Right cardiac atrium (tissue), 5 donors: Measurements from ENCODE around the gene PABPN1. TPM values are rescaled to one million over a fixed set of nuclear protein-coding genes. Genes with fewer than 3 reads are reported as not detected.

Experiments
- ATAC-seq, 2 donors: fragments of 200-7000 bp; cut with Tn5 transposase; one replicate each; pipeline versions ENCODE4 v1.8.0 to v1.9.1; 2020; ENCODE audit warnings: moderate library complexity in 2 of 2, mild to moderate bottlenecking in 1 of 2
- DNase-seq, 3 donors: peaks; one replicate each; pipeline ENCODE4 v3.0.0-alpha.2; 2020
- H3K27ac ChIP-seq: one replicate; pipeline ENCODE4 v1.5.1; 2013; ENCODE audit warnings: mild to moderate bottlenecking, low read length, control low read depth, moderate library complexity
- H3K27me3 ChIP-seq: one replicate; pipeline ENCODE4 v1.6.1; 2013; ENCODE audit not compliant: control insufficient read depth, insufficient read depth
- H3K4me1 ChIP-seq: one replicate; pipeline ENCODE4 v1.6.1; 2013; ENCODE audit warnings: low read length; ENCODE audit not compliant: control insufficient read depth, insufficient read depth
- H3K4me3 ChIP-seq: one replicate; pipeline ENCODE4 v1.5.1; 2013; ENCODE audit warnings: low read length, control low read depth
- H3K9me3 ChIP-seq: one replicate; pipeline ENCODE4 v1.6.1; 2013; ENCODE audit warnings: low read length; ENCODE audit not compliant: control insufficient read depth
- whole genome bisulfite sequencing: extraction: QIAGEN DNeasy Blood & Tissue Kit; methylation state at CpG from one replicate; pipeline ENCODE4 v1.1.7; 2013; 5-methylcytosine and 5-hydroxymethylcytosine counted together
- intact Hi-C, 4 donors: fragments of 100-400 bp; cut with DNase I; formaldehyde crosslinking; loops; one replicate each; pipeline versions ENCODE4 v1.11.0 to v1.14.0; 2022 to 2023
- polyA plus RNA-seq: library from polyadenylated mRNA; stranded (reverse); fragments of 200-250 nt; gene quantifications from one replicate; pipeline ENCODE4 v1.2.3, GENCODE V29; 2013
- total RNA-seq, 4 donors: library from RNA; stranded (reverse); fragmentation: NEBNext Ultra II Directional; extraction: Animal tissue kit (Norgen Biotek cat#: 25700); gene quantifications; one replicate each; pipeline ENCODE4 v1.2.1, GENCODE V29; 2021
- donor health status: healthy with polysubstance abuse.
- donor health status: DM: no; HTN: yes; CAD: no.
- donor health status: DM: no; HTN: no; CAD: no.
- donor health status: DM: no; HTN: yes; CAD: no; lungs with severe emphysema.
- donor health status: DM: yes; HTN: yes; CAD: no.

Gene PABPN1
- total and polyA plus RNA-seq, 5 donors, result 93.6 to 107 (median 97.0) TPM

DNA sequence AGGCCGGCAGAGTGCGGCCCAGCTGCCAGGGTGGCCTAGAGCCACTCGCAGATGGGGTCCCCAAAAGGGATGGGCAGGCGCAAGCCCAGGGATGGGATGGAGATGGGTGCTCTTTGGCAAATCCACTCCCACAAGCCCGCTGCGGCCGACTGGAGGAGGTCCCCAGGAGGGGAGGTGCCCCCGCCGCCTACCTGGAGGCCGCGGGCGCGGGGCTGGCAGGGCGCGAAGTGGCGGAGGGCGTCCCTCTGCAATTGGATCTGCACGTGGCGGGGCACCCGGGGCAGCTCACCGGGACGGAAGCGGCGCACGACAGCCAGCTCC, 19.3 kb upstream of the PABPN1 start:
- Histone ChIP-seq H3K4me1 (peaks cover 8% of the 10 kb centered on the region), H3K4me3 (peak overlapping the region; percentile 59), H3K9me3 (no peaks in the 10 kb centered on the region), H3K27ac (peak overlapping the region; percentile 91), H3K27me3 (no peaks in the 10 kb centered on the region)
- whole genome bisulfite sequencing, result under 1% methylated on average over 25 of the region's 25 CpGs
- intact Hi-C loops, result no loop called here
- DNase-seq, result no peak
- no peak for ATAC-seq

DNA sequence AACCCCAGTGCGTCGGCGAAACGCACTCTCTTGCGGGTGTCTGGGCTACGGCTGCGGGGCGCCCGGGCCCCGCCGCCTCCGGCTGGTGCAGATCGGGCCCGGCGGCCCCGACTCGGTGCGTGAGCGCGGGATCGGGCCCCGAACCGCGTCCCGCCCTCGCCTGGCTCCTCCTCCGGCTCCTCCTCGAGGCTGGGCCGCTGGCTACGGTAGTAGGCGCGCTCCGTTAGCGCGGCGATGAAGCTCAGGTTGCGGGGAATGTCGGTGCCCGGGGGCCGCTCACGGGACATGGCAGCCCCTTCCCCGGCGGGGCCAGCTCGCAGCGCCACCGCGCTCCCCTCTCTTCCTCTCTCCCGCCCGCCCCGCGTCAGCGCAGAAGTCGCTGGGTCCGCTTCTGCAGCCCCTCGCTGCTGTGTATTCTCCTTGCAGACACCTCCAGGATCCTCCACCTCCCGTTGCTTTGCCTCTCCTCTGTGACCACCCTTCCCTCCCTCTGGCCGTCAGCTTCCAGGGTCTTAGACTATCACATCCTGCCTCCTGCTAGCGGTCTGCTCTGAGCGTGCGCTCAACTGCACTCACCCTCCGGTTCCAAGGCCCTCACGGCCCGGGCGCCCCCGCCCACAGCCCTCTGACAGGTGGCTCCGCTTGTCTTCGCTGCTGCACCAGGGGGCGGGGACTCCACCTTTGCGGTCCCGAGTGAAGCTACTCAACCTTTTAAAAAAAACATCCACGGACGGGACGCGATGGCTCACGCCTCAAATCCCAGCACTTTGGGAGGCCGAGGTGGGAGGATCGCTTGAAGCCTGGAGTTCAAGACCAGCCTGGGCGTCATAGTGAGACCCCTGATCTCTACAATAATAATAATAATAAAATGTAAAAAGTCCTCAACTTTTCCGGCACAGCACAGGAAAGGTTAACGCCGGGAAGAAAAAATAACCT, 18.7 kb upstream of the PABPN1 start, which contains the start of gene PPP1R3E:
Gene PPP1R3E (minus strand): TSS at position 570 of the 936 bp plus-strand sequence. CDS start 283 bp downstream, at position 287.
- WGBS, result 3% methylated on average over 81 of the region's 81 CpGs

DNA sequence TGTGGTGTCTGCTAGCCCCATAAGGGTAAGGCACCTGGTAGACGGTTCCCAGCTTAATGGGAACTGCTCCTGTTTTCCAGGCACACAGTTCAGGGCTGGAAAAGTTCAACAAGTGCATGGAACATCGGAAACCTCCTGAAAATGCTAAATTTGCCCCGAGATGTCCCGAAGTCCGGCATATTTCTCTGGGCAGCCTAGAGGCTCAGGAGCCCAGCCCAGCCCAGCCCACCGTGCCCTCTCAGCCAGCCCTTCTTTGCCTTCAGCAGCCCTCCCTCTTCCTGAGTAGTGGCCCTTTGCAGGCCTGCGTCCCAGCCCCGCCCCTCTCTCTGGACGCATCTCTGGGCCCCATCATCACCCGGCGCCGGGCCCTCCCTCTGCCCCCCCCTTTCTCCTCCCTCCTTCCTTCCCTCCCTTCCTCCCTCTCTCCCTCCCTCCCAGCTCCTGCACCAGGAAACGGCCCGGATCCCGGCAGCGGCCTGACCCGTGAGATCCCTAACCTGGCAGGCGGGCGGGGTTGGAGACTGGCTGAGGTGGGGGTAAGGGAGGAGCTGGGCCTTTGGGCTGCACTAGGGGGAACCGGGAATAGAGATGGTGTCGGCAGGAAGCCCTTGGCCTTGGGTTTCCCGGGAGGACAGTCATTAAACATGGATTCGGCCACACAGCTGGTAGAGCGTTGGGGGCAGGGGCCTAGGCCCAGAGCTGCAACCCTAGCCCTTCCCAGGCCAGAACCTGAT, 14.7 kb upstream of the PABPN1 start, which contains the start of gene BCL2L2:
Gene BCL2L2 (plus strand): TSS at position 422 of the 734 bp plus-strand sequence. CDS start 935 bp downstream, outside the sequence.
- intact Hi-C loops, result no loop called here
- peak within 1 kb of the TSS; percentile 95 for H3K27ac ChIP-seq
- DNase-seq (peak; percentile 94 to 98 (median 97)), ATAC-seq (peak; percentile 79)
- WGBS, result under 1% methylated on average over 24 of the region's 24 CpGs
- H3K9me3 ChIP-seq, result no peaks in the 10 kb centered on the region
- peaks cover 6% of the 10 kb centered on the region for H3K4me1 ChIP-seq
- H3K4me3 ChIP-seq, result peak within 1 kb of the TSS; percentile 79
- no peaks in the 10 kb centered on the region for H3K27me3 ChIP-seq

More for the DNA sequence above, 18.7 kb upstream of the PABPN1 start, which contains the start of gene PPP1R3E:
- DNase-seq (peak; percentile 74 to 91 (median 88)), ATAC-seq (peak; percentile 48 to 61)
- H3K27me3 ChIP-seq, result no peaks in the 10 kb centered on the region
- H3K9me3 ChIP-seq, result no peaks in the 10 kb centered on the region
- H3K27ac ChIP-seq, result peak within 1 kb of the TSS; percentile 91
- peak within 1 kb of the TSS; percentile 59 for H3K4me3 ChIP-seq
- intact Hi-C loops, result no loop called here
- peaks cover 8% of the 10 kb centered on the region for H3K4me1 ChIP-seq

DNA sequence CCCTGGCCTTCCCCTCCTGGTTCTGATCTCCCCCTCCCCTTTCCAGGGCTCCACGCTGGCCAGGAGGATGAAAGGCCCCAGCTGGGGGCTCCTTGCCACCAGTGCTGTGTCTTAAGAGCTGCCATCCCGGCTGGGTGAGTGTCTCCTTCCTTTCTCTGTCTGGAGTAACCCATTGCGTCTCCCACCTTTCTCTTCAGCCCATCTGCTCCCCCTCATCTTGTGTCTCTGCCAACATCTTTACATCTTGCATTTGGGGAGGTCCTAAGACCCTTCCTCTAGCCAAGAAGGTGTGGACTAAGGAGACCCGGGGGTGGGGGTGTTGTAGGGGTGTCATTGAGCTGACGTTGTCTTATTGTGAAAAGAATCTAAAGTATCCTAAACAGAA, 14.1 kb upstream of the PABPN1 start:
- no peaks in the 10 kb centered on the region for H3K9me3 ChIP-seq
- 7% methylated on average over 5 of the region's 5 CpGs for WGBS
- ATAC-seq (no peak), DNase-seq (no peak)
- peak overlapping the region; percentile 79 for H3K4me3 ChIP-seq
- H3K27ac ChIP-seq, result peak overlapping the region; percentile 86
- peaks cover 6% of the 10 kb centered on the region for H3K4me1 ChIP-seq
- H3K27me3 ChIP-seq, result no peaks in the 10 kb centered on the region
- intact Hi-C loops, result no loop called here

DNA sequence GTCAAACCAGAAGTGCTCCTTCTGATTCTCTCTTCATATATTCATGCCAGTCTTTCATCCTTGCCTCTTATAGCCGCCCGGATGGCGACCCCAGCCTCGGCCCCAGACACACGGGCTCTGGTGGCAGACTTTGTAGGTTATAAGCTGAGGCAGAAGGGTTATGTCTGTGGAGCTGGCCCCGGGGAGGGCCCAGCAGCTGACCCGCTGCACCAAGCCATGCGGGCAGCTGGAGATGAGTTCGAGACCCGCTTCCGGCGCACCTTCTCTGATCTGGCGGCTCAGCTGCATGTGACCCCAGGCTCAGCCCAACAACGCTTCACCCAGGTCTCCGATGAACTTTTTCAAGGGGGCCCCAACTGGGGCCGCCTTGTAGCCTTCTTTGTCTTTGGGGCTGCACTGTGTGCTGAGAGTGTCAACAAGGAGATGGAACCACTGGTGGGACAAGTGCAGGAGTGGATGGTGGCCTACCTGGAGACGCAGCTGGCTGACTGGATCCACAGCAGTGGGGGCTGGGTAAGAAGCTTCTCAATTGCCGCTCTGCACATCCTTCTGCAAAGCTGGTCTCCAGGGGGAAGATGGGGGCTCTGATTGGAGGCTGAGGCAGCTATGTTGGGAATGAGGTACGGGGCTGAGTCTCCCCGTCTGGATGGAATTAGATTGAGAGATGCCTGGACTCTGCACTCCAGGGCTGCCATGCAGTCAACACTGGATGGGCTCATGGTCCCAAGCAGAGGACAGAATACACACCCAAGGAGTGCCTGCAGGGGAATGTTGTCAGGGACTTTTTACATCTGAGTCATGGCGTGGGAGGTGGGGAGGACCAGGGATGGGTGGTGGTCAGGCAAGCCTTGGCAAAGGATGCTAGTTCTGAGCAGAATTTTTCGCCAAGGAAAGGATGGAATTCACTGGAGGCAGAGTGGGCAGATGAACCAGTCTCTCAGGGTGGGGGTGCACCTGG, 13.3 kb upstream of the PABPN1 start:
- no peaks in the 10 kb centered on the region for H3K9me3 ChIP-seq
- H3K27ac ChIP-seq, result no peak overlapping the region
- DNase-seq (no peak), ATAC-seq (no peak)
- H3K4me1 ChIP-seq, result peaks cover 4% of the 10 kb centered on the region
- intact Hi-C loops, result no loop called here
- H3K4me3 ChIP-seq, result no peak overlapping the region
- 87% methylated on average over 22 of the region's 22 CpGs for WGBS
- no peaks in the 10 kb centered on the region for H3K27me3 ChIP-seq

DNA sequence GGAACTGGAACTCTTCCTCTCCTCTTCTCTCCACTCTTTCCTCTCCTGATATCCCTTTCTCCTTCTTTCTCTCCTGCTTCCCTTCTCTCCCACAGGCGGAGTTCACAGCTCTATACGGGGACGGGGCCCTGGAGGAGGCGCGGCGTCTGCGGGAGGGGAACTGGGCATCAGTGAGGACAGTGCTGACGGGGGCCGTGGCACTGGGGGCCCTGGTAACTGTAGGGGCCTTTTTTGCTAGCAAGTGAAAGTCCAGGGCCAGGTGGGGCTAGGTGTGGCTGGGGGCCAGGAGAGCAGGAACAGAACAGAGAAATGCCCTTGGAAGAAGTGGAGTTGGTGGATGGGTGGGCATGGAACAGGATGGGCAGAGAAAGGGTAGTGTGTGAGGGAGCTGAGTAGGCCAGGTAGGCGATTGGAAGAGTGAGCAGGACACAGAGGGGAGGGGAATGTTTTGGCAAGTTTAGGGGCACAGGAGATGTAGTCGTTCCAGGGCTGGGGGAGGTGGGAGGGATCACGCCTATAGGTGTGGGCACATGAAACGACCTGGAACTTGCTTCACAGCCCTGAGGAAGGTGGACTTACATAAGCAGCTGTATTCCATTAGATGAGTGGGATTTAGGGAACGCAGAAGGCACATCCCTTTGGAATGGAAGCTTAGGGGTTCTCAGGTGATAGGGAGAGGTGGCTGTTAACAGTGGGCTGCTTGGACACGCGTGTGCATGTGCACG, 12.4 kb upstream of the PABPN1 start:
- DNase-seq (peak in 1 of 3 donors; percentile 40), ATAC-seq (no peak)
- WGBS, result 86% methylated on average over 17 of the region's 17 CpGs
- Histone ChIP-seq H3K9me3 (no peaks in the 10 kb centered on the region), H3K4me1 (peaks cover 2% of the 10 kb centered on the region), H3K27ac (no peak overlapping the region), H3K27me3 (no peaks in the 10 kb centered on the region), H3K4me3 (no peak overlapping the region)
- intact Hi-C loops, result no loop called here

DNA sequence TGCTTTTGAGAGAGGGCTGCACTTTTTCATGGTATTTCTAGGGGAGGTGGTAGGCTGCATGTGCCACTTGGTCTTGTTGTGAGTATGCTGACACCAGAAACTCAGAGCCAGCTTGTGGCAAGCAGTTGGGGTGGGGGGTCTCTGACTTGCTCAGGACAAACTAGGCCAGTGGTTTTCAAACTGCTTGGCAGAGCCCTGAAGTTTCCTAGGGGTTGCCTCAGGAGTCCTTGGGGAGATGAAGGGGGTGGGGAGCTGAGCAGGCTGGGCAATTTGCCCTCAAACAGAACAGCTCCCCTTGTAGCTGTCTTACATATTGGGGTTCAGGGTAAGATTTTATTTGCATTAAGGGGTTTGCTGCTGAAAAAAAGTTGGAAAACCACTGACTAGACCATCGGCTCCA, 10.7 kb upstream of the PABPN1 start:
- H3K4me3 ChIP-seq, result no peak overlapping the region
- 88% methylated on average over 1 of the region's 1 CpG for WGBS
- no peak overlapping the region for H3K27ac ChIP-seq
- H3K9me3 ChIP-seq, result no peaks in the 10 kb centered on the region
- DNase-seq (no peak), ATAC-seq (no peak)
- H3K27me3 ChIP-seq, result no peaks in the 10 kb centered on the region
- H3K4me1 ChIP-seq, result peaks cover 2% of the 10 kb centered on the region
- intact Hi-C loops, result no loop called here

DNA sequence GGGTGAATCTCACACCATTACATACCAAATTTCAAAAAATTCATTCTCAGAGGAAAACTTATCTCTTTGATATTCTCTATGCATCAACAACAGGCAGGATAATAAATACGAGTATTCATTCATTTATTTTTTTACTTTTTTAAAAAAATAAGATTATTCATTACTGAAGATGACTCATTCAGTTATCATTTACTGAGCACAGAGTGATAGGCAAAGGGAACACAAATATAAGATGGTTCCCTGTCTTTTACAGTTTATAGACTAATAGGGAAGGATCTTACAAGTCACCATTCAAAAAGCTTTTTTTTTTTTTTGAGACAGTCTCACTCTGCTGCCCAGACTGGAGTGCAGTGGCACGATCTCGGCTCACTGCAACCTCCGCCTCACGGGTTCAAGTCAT, 5.0 kb upstream of the PABPN1 start:
- no peak overlapping the region for H3K4me3 ChIP-seq
- no peaks in the 10 kb centered on the region for H3K27me3 ChIP-seq
- no peak for ATAC-seq
- no peaks in the 10 kb centered on the region for H3K9me3 ChIP-seq
- no peak overlapping the region for H3K27ac ChIP-seq
- DNase-seq, result peak in 1 of 3 donors; percentile 36
- 86% methylated on average over 5 of the region's 5 CpGs for WGBS
- peaks cover 4% of the 10 kb centered on the region for H3K4me1 ChIP-seq
- intact Hi-C loops, result no loop called here

DNA sequence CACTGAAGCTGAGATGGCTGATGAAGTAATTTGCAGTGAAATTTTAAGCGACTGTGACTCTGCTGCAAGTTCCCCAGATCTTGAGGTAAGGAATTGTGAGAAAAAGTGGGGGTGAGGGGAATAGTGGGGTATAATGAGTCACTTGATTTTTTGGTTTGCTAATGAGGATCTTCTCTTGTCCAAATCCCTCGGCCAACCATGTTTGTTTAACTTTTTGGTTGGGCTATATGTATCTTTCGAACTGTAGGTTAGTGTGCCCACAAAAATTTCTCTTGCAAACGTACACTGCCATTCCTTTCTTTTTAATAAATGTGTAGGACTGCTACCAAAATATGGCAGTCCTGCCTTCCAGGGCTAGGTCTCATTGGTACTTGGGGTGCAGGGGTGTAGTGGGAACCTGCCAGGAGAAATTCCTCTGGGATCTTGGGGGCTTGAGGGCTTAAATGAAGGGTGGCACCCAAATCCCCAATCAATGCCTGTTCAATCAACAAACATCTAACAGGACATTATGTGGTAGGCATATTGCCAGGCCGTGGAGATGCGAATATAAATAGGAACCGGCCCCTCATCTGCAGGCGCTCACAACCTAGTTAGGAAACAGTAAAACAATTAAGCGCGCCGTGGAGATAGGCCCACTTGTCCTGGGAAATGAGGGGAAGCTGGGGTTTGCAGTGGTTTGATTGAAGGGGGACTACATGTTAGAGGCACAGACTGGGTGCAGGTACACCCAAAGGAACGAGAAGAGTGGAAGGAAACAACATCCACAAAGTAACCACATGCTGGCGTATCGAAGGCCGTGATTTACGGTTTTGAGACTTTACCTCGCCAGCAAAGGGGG, 1.3 kb upstream of the PABPN1 start:
- Histone ChIP-seq H3K4me1 (peaks cover 4% of the 10 kb centered on the region), H3K9me3 (no peaks in the 10 kb centered on the region), H3K27me3 (no peaks in the 10 kb centered on the region), H3K4me3 (peak overlapping the region; percentile 50), H3K27ac (peak overlapping the region; percentile 99)
- DNase-seq, result peak in 1 of 3 donors; percentile 19
- WGBS, result 90% methylated on average over 17 of the region's 17 CpGs
- no peak for ATAC-seq
- intact Hi-C loops, result loop anchor here (5.0 to 10.0 kb wide), 5 partner anchors 125 to 245 kb away; partner anchors contain the start of genes AP1G2 (in 2 of the 4) and NGDN (in 1 of the 4)
